ENCODE results near the gene COX18.

GRCh38 chr4:73037057-73037456 lies 32.5 kb downstream of the COX18 start:
- TF ChIP-seq EZH2 (IDR thresholded peaks at IDR 0.05; ENCODE audit: low read length), result no peak
- TF ChIP-seq CTCF (optimal IDR thresholded peaks at IDR 0.05 in 1 of 3, IDR thresholded peaks at IDR 0.05 in 1 of 3, conservative IDR thresholded peaks at IDR 0.05 in 1 of 3; ENCODE audit: extremely low read depth in 1 of 3, insufficient read depth in 2 of 3, low read length in 3 of 3), result no peak

Measured in keratinocyte (primary cell).